Measurements from ENCODE around the gene SLC22A12.

GRCh38 chr11:64613648-64614047 lies 22.6 kb downstream of the SLC22A12 start:
- TF ChIP-seq POLR2A (IDR thresholded peaks at IDR 0.05) (no peak), CTCF (IDR thresholded peaks at IDR 0.05) (no peak)
